Natural killer cell treated with Interleukin-12 subunit alpha and Interleukin-12 subunit beta and Interleukin-15 and Interleukin-18, amount 100 ng/mL, for 72 hours (primary cell): ENCODE measurements around the gene CNTROB. TPM values are rescaled to one million over a fixed set of nuclear protein-coding genes. Genes with fewer than 3 reads are reported as not detected.

Source experiments
- ATAC-seq, 2 donors: fragments of 150-1000 bp; cut with Tn5 transposase in 1 of 2; sonication (Bioruptor Pico), chemical (Tn5 transposase) in 1 of 2; 2 replicates each; pipeline ENCODE4 v1.10.0; 2021
- DNase-seq: peaks from one replicate; pipeline ENCODE4 v3.0.0; 2022; ENCODE audit warnings: low spot score
- H3K27ac Mint-ChIP-seq, 2 donors: 1 replicate in 1 of 2; 2 replicates in 1 of 2; pipeline ENCODE4 v1.8.0; 2022; ENCODE audit warnings: mixed read lengths in 2 of 2, mild to moderate bottlenecking in 1 of 2, moderate library complexity in 1 of 2
- H3K27me3 Mint-ChIP-seq, 2 donors: 1 replicate in 1 of 2; 2 replicates in 1 of 2; pipeline ENCODE4 v1.8.0; 2022; ENCODE audit warnings: mixed read lengths in 2 of 2
- H3K36me3 Mint-ChIP-seq: one replicate; pipeline ENCODE4 v1.8.0; 2022; ENCODE audit warnings: mixed read lengths
- H3K4me1 Mint-ChIP-seq, 2 donors: 1 replicate in 1 of 2; 2 replicates in 1 of 2; pipeline ENCODE4 v1.8.0; 2022; ENCODE audit warnings: low read depth in 2 of 2, mixed read lengths in 2 of 2, mild to moderate bottlenecking in 1 of 2
- H3K4me3 Mint-ChIP-seq: one replicate; pipeline ENCODE4 v1.8.0; 2022; ENCODE audit warnings: mixed read lengths
- H3K9me3 Mint-ChIP-seq: 2 replicates; pipeline ENCODE4 v1.8.0; 2022; ENCODE audit warnings: mixed read lengths
- total RNA-seq, 2 donors: library from RNA; stranded (reverse); gene quantifications; one replicate each; pipeline ENCODE4 v1.2.3, GENCODE V29; 2022

Gene CNTROB
- total RNA-seq, 2 donors from 2014 or later = 32.6 to 74.6 TPM

- Mint-ChIP-seq H3K4me3 (no peak overlapping the region), H3K36me3 (peaks cover 36% of the 10 kb centered on the region), H3K9me3 (no peaks in the 10 kb centered on the region), H3K27me3 (no peaks in the 10 kb centered on the region), H3K27ac (peak overlapping the region in 1 of 2 donors; percentile 56), H3K4me1 (peaks cover 0 to 17% of the 10 kb centered on the region in 2 donors)
- no peak for DNase-seq
- no peak for ATAC-seq
Measured at GRCh38 chr17:7893187-7893880, 38.7 kb upstream of the CNTROB start.

DNA sequence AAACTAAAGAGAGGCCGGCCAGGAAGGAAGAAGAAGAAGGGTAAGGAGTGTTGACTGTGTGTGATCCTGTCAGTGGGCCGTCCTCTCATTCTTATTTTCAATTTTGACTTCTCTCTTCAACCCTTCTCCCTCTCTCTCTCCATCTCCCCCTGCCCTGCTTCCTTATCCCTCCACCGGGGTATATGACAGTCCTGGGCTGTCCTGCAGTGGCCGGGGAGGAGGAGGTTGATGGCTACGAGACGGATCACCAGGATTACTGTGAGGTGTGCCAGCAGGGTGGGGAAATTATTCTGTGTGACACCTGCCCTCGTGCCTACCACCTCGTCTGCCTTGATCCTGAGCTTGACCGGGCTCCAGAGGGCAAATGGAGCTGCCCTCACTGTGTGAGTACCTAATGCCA is 37.8 kb upstream of the CNTROB start:
- H3K9me3 Mint-ChIP-seq = no peaks in the 10 kb centered on the region
- peaks cover 42% of the 10 kb centered on the region for H3K36me3 Mint-ChIP-seq
- peaks cover 0 to 17% of the 10 kb centered on the region in 2 donors for H3K4me1 Mint-ChIP-seq
- DNase-seq (no peak), ATAC-seq (no peak)
- H3K27me3 Mint-ChIP-seq = no peaks in the 10 kb centered on the region
- H3K4me3 Mint-ChIP-seq = no peak overlapping the region
- H3K27ac Mint-ChIP-seq = peak overlapping the region in 1 of 2 donors; percentile 26

GRCh38 chr17:7894866-7895265 is 37.1 kb upstream of the CNTROB start:
- no peak overlapping the region for H3K4me3 Mint-ChIP-seq
- H3K27me3 Mint-ChIP-seq = no peaks in the 10 kb centered on the region
- H3K27ac Mint-ChIP-seq = peak overlapping the region in 1 of 2 donors; percentile 26
- no peaks in the 10 kb centered on the region for H3K9me3 Mint-ChIP-seq
- ATAC-seq (no peak), DNase-seq (no peak)
- peaks cover 47% of the 10 kb centered on the region for H3K36me3 Mint-ChIP-seq
- peaks cover 0 to 17% of the 10 kb centered on the region in 2 donors for H3K4me1 Mint-ChIP-seq

- DNase-seq (no peak), ATAC-seq (no peak)
- H3K36me3 Mint-ChIP-seq = peaks cover 42% of the 10 kb centered on the region
- H3K27me3 Mint-ChIP-seq = no peaks in the 10 kb centered on the region
- H3K4me1 Mint-ChIP-seq = peaks cover 0 to 17% of the 10 kb centered on the region in 2 donors
- no peaks in the 10 kb centered on the region for H3K9me3 Mint-ChIP-seq
- peak overlapping the region in 1 of 2 donors; percentile 43 for H3K27ac Mint-ChIP-seq
- H3K4me3 Mint-ChIP-seq = no peak overlapping the region
Measured at GRCh38 chr17:7897090-7897489, 34.9 kb upstream of the CNTROB start.

DNA sequence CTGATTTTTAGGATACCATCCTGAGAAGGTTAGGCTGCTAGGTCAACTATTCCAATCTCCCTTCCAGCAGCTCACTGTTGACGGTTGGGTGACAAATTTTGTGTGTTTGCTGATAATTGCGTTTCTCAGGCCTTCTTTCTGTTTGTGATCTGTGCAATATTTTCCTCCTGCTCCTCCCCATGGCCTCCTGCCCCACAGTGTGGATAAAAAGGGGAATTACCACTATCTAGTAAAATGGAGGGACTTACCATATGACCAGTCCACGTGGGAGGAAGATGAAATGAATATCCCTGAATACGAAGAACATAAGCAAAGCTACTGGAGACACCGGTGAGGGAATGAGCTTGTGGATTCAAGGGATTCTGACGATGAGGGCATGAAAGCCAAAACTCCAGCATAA is 34.2 kb upstream of the CNTROB start:
- peak overlapping the region in 1 of 2 donors; percentile 64 for H3K27ac Mint-ChIP-seq
- H3K4me3 Mint-ChIP-seq = no peak overlapping the region
- peaks cover 46% of the 10 kb centered on the region for H3K36me3 Mint-ChIP-seq
- ATAC-seq (no peak), DNase-seq (no peak)
- peaks cover 0 to 17% of the 10 kb centered on the region in 2 donors for H3K4me1 Mint-ChIP-seq
- H3K27me3 Mint-ChIP-seq = no peaks in the 10 kb centered on the region
- no peaks in the 10 kb centered on the region for H3K9me3 Mint-ChIP-seq

DNA sequence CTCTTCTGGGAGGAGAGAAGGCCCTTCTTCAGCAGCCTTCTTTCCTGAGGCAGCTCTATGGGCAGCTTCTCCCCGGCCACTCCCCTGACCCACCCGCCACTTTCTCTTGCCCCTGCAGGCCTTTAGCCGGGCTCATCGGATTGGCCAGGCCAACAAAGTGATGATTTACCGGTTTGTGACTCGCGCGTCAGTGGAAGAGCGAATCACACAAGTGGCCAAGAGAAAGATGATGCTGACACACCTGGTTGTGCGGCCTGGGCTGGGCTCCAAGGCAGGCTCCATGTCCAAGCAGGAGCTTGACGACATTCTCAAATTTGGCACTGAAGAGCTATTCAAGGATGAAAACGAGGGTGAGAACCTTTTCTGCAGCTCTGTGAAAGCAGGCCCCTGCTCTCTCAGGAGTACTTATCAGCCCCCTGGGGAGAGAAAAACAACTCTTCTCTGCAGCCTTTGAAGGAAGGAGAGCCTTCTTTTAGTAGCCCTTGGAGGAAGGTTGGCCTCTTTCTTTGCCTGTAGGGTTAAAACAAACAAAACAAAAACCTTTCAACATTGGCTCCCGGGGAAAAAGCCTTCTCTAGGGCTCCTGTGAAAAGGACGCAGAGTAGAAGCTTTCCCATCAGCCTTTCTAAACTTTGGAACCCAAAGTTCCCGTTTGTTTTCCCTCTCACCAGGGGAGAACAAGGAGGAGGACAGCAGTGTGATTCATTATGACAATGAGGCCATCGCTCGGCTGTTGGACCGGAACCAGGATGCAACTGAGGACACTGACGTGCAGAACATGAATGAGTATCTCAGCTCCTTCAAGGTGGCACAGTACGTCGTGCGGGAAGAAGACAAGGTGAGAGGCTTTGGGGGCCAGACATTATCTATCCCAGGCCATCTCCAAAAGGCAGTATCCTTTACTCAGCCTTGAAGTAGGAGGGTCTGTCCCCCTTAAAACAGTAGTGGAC is 28.6 kb upstream of the CNTROB start:
- no peaks in the 10 kb centered on the region for H3K27me3 Mint-ChIP-seq
- DNase-seq = no peak
- H3K4me1 Mint-ChIP-seq = no peaks in the 10 kb centered on the region
- peaks cover 30% of the 10 kb centered on the region for H3K36me3 Mint-ChIP-seq
- H3K27ac Mint-ChIP-seq = no peak overlapping the region
- H3K4me3 Mint-ChIP-seq = no peak overlapping the region
- no peaks in the 10 kb centered on the region for H3K9me3 Mint-ChIP-seq
- no peak for ATAC-seq

- ATAC-seq (no peak), DNase-seq (no peak)
- H3K27me3 Mint-ChIP-seq = no peaks in the 10 kb centered on the region
- H3K27ac Mint-ChIP-seq = no peak overlapping the region
- H3K9me3 Mint-ChIP-seq = no peaks in the 10 kb centered on the region
- peaks cover 9% of the 10 kb centered on the region in 2 donors for H3K4me1 Mint-ChIP-seq
- peaks cover 29% of the 10 kb centered on the region for H3K36me3 Mint-ChIP-seq
- no peak overlapping the region for H3K4me3 Mint-ChIP-seq
Measured at GRCh38 chr17:7909089-7909488, 22.9 kb upstream of the CNTROB start.

GRCh38 chr17:7910281-7910680 is 21.7 kb upstream of the CNTROB start:
- Mint-ChIP-seq H3K9me3 (no peaks in the 10 kb centered on the region), H3K4me1 (peaks cover 16 to 17% of the 10 kb centered on the region in 2 donors), H3K36me3 (peaks cover 22% of the 10 kb centered on the region), H3K4me3 (no peak overlapping the region), H3K27me3 (no peaks in the 10 kb centered on the region), H3K27ac (peak overlapping the region in 1 of 2 donors; percentile 5)
- DNase-seq = no peak
- no peak for ATAC-seq

- H3K9me3 Mint-ChIP-seq = no peaks in the 10 kb centered on the region
- H3K4me1 Mint-ChIP-seq = peaks cover 17 to 18% of the 10 kb centered on the region in 2 donors
- H3K36me3 Mint-ChIP-seq = peaks cover 22% of the 10 kb centered on the region
- DNase-seq (no peak), ATAC-seq (no peak)
- no peaks in the 10 kb centered on the region for H3K27me3 Mint-ChIP-seq
- H3K4me3 Mint-ChIP-seq = no peak overlapping the region
- H3K27ac Mint-ChIP-seq = peak overlapping the region; percentile 5 to 6
Measured at GRCh38 chr17:7910711-7911110, 21.3 kb upstream of the CNTROB start.

DNA sequence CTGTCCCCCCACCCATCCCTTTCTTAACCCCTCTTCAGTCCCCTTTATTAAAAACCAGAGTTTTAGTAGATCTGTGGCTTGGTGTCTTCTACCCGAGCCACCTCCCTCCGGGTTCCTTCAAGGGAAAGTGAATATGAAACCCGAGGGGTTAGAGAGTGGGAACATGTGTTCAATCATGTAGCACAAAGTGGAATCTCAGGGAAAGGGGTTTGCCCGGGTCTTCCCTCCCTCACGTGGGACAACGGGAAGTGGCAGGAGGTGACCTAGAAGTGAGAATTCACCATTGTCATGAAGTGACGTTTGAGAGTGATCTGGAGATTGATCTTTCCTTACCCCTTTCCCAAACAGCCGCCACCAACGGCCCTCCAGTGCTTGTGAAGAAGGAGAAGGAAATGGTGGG is 20.9 kb upstream of the CNTROB start:
- ATAC-seq = no peak
- H3K27me3 Mint-ChIP-seq = no peaks in the 10 kb centered on the region
- H3K36me3 Mint-ChIP-seq = peaks cover 22% of the 10 kb centered on the region
- DNase-seq = no peak
- peaks cover 17 to 18% of the 10 kb centered on the region in 2 donors for H3K4me1 Mint-ChIP-seq
- H3K4me3 Mint-ChIP-seq = no peak overlapping the region
- peak overlapping the region in 1 of 2 donors; percentile 6 for H3K27ac Mint-ChIP-seq
- H3K9me3 Mint-ChIP-seq = no peaks in the 10 kb centered on the region

DNA sequence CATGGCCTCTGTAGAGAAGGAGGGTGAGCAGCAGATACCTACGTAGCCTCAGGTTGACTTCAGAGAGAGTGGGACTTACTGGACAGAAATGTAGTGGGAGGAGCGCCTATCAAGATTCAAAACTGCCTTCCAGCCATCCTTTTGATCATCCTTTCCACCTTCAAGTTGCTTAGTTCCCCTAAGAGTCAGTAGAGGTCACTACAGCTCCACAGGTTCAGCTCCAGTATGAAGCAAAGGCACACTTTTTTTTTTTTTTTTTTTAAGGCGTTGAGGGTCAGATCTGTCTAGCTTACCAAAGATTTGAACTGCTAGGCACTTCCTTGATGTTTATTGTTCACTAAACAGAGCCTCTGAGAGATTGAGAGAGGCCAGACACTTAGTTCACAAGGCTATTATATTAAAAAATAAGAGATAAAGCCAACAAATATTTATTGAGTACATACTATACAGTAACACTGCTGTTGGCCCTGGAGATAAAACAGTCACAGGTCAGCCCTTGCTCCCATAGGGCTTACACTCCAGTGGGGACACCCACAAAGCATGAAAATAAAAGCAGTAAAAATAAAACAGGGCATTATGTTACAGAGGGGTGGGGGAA is 19.0 kb upstream of the CNTROB start:
- DNase-seq (no peak), ATAC-seq (peak in 1 of 2 donors; percentile 34)
- Mint-ChIP-seq H3K4me1 (peaks cover 23 to 24% of the 10 kb centered on the region in 2 donors), H3K36me3 (peaks cover 22% of the 10 kb centered on the region), H3K27ac (peak overlapping the region; percentile 35 to 47), H3K9me3 (no peaks in the 10 kb centered on the region), H3K4me3 (peak overlapping the region; percentile 48), H3K27me3 (no peaks in the 10 kb centered on the region)

DNA sequence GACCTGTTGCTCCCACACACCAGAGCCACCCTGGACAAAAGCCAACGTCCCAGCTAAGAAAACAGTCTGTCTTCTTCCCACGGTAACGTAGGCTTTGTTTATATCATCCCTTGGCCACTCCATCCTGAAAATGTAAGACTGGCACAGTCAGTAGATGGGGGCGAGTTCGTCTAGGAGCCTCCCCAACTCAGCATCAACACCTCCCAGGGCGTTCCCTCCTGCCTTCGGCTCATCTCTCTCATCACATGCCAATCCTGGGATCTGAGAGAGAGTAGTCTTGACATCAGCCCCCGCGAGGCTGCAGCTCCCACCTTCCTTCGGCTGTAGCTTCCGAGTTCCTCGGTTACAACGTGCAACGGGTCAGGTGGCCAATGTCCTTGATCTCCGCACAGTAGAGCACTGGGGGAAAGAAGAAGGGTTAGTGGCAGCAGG is 16.8 kb upstream of the CNTROB start:
- H3K36me3 Mint-ChIP-seq = peaks cover 10% of the 10 kb centered on the region
- no peaks in the 10 kb centered on the region for H3K27me3 Mint-ChIP-seq
- no peak for DNase-seq
- H3K4me1 Mint-ChIP-seq = peaks cover 23 to 24% of the 10 kb centered on the region in 2 donors
- H3K9me3 Mint-ChIP-seq = no peaks in the 10 kb centered on the region
- peak overlapping the region; percentile 66 to 85 for H3K27ac Mint-ChIP-seq
- ATAC-seq = no peak
- peak overlapping the region; percentile 92 for H3K4me3 Mint-ChIP-seq

GRCh38 chr17:7915611-7916384 is 16.2 kb upstream of the CNTROB start, which contains the start of gene RNF227:
RNF227 (minus strand) TSS chr17:7916289; CDS start chr17:7916195, 94 bp downstream.
- H3K36me3 Mint-ChIP-seq = peaks cover 4% of the 10 kb centered on the region
- no peaks in the 10 kb centered on the region for H3K27me3 Mint-ChIP-seq
- H3K4me1 Mint-ChIP-seq = peaks cover 21 to 23% of the 10 kb centered on the region in 2 donors
- ATAC-seq = peak; percentile 89 to 94
- peak within 1 kb of the TSS; percentile 92 for H3K4me3 Mint-ChIP-seq
- peak; percentile 93 for DNase-seq
- H3K27ac Mint-ChIP-seq = peak within 1 kb of the TSS; percentile 66 to 88
- H3K9me3 Mint-ChIP-seq = no peaks in the 10 kb centered on the region
